Measurements from ENCODE around the gene HNF1A.

The HNF1A gene

DNA sequence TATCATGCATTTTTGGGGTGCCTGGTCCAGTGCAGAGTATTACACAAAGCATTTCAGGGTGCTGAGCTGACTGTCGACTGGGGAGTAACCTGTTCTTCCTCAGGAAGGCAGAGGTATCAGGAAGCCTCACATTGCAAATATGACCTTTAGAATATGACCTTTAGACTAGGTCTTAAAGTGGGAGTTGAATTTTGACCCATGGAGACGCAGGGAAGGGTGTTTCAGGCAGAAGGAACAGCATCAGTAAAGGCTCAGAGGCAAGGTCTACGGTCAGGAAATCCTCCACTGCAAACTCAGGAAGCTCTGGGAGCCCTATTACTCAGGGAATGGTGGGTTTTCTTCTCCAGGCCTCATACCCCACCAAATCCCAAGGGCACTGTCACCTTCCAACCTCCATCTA lies 11.3 kb downstream of the HNF1A start:
- no peak for DNase-seq

DNA sequence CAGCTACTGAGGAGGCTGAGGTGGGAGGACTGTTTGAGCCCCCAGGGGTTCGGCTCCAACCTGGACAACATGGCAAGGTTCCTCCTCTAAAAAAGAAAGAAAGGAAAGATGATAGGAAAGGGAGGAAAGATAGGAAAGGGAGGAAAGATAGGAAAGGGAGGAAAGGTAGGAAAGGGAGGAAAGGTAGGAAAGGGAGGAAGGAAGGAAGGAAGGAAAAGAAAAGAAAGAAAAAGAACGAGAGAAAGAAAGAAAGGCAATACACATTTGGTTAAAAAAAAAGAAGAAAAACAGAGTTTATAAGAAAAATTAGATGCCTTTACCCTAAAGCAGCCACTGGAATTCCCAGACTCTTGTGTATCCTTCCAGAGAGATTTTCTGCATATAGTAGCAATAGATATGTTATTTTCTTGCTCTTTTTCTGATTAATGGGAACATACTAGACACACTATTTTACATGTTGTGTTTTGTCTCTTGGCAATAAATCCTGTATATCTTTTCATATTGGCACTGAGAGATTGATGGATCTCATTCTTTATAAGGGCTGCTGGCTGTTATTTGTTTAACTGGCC lies 12.2 kb downstream of the HNF1A start:
- no peak for DNase-seq

DNA sequence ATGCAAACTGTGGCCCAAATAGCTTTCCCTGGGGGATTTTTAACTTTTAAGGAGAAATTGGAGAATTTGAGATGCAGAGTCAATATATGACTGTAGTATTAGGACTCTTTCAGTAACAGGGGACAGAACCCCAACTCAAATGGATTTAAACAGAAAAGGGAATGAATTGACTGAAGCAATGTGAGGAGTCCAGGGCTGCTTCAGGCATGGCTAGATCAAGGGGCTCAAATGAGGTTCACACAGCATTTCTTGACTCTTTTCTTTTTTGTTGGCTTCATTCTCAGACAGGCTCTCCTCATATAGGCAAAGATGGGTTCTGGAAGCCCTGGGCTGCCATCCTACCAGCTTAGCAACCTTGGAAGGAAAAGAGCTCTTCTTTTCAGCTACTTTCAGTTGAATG lies 13.6 kb downstream of the HNF1A start:
- DNase-seq: no peak

DNA sequence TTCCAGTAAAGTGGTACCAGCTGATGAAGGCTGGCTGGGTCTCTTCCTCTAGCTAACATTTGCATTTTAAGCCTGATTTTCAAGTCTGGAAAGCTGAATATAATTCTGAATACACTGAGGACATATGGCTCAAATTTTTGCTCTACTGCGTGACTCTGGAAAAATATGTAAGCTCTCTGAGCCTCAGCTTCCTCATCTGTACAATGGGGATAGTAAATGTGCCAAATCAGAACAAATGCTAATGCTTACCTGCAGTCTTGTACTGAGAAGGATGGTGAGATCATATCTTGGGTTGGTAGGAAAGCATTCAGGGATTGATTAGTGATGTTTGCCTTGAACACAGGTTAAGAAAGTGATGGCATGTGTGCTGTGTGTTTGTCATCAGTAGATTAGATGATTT lies 14.6 kb downstream of the HNF1A start:
- DNase-seq: no peak

DNA sequence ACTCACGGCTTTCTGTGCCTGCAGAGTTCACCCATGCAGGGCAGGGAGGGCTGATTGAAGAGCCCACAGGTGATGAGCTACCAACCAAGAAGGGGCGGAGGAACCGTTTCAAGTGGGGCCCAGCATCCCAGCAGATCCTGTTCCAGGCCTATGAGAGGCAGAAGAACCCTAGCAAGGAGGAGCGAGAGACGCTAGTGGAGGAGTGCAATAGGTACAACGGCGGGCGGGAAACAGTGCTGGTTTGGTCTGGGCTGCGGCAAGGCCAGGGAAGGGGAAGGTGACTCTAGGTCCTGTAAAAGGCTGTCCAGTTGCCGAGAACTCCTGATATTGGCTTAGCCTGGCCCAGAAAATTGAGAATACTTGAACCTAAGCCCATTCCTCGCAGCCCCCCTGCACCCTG lies 15.2 kb downstream of the HNF1A start:
- DNase-seq: no peak

DNA sequence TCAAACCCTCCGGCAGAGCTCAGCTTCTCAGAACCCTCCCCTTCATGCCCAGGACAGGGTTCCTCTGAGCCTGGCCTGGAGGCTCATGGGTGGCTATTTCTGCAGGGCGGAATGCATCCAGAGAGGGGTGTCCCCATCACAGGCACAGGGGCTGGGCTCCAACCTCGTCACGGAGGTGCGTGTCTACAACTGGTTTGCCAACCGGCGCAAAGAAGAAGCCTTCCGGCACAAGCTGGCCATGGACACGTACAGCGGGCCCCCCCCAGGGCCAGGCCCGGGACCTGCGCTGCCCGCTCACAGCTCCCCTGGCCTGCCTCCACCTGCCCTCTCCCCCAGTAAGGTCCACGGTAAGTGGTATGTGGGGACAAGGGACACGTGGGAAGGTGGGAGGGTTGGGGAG lies 15.7 kb downstream of the HNF1A start:
- no peak for DNase-seq

DNA sequence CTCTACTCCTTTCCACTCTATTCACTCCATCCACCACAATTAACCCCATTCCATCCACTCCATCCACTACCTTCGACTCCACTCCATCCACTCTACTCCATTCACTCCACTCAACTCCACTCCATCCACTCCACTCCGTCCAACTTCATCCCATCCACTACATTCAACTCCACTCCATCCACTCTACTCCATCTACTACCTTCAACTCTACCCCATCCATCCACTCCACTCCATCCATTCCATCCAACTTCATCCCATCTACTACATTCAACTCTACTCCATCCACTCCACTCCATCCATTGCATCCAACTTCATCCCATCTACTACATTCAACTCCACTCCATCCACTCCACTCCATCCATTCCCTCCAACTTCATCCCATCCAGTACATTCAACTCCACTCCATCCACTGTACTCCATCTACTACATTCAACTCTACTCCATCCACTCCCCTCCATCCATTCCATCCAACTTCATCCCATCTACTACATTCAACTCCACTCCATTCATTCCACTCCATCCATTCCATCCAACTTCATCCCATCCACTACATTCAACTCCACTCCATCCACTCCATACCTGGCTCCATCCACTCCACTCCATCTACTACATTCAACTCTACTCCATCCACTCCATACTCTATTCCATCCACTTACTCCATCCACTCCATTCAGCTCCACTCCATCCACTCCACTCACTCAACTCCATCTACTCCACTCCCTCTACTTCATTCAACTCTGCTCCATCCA lies 16.4 kb downstream of the HNF1A start:
- DNase-seq: no peak

DNA sequence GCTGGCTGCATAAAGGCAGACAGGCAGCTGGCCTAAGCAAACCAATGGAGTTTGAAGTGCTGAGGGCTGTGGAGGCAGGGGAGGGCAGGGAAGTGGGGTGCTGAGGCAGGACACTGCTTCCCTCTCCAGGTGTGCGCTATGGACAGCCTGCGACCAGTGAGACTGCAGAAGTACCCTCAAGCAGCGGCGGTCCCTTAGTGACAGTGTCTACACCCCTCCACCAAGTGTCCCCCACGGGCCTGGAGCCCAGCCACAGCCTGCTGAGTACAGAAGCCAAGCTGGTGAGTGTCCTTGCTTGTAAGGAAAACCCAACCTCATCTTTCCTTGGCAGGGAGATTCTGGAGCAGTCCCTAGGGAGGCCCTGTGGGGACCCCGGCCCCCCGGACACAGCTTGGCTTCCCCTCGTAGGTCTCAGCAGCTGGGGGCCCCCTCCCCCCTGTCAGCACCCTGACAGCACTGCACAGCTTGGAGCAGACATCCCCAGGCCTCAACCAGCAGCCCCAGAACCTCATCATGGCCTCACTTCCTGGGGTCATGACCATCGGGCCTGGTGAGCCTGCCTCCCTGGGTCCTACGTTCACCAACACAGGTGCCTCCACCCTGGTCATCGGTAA lies 17.9 kb downstream of the HNF1A start:
- DNase-seq: no peak

DNA sequence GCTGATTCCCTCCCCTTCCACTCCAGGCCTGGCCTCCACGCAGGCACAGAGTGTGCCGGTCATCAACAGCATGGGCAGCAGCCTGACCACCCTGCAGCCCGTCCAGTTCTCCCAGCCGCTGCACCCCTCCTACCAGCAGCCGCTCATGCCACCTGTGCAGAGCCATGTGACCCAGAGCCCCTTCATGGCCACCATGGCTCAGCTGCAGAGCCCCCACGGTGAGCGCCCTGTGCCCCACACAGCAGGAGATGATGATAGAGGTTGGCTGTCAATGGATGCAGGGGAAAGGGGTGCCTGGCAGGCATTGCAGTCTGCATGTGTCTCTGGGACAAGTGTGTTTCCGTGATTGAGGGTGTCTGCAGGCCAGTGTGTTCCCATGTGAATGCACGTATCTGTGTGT lies 19.1 kb downstream of the HNF1A start:
- no peak for DNase-seq

DNA sequence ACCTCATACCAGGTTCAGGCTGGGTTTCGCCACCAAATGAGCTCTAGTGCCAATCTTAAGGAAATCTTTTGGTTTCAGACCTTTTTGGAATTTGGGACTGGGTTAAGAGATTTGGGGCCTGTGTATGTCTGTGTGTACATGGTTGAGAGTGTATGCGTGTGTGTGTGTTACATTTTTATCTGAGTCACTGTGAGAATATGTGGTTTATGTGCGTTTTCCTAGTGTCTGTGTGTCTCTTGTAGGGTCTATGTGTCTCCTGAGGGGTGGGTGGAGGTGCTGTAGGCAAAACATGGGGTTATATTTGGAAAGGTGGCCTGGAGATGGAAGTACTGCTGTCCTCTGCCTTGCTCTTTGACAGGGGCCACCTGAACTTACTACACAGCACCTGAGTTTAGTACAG lies 20.1 kb downstream of the HNF1A start:
- no peak for DNase-seq

DNA sequence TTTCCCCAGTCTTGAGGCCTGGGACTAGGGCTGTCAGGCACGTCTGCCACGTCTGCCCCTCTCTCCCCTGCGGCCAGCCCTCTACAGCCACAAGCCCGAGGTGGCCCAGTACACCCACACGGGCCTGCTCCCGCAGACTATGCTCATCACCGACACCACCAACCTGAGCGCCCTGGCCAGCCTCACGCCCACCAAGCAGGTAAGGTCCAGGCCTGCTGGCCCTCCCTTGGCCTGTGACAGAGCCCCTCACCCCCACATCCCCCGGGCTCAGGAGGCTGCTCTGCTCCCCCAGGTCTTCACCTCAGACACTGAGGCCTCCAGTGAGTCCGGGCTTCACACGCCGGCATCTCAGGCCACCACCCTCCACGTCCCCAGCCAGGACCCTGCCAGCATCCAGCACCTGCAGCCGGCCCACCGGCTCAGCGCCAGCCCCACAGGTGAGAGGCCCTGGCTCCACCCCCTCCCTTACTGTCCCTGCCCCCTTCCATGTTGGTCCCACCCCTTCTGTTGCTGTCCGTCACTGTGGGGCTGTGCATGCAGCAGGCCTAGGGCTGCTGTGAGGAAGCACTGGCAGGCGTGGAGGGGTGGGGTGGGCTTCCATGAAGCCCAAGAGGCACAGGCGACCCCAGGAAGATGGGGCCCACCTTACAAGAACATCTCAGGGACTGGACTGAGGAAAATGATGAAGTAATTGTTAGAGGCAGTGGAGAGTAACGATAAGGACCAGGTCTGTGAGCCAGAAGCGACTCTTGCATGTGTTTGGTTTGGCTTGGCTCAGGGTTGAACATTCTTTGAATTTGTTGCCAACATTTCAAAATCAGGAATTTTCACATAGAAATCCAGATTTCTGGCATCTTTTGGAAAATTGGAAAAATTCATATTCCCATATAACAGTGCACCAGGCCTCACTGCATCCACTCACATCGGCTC lies 21.1 kb downstream of the HNF1A start:
- DNase-seq: no peak

DNA sequence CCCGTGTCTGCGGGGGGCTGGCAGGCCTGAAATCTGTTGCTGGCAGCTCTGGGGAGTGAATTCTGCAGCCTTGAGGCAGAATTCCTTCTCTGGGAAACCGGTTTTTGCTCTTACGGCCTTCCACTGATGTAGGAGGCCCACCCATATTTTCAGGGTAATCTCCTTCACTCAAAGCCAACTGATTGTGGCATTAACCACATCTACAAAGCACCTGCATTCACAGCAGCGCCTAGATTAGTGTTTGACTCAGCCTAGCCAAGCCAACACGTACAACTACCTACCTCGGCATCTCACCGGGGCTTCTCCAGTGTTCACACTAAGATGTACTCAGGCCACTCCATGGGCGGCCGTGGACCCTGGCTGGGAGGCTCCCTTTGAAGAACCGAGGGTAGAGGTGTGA lies 22.2 kb downstream of the HNF1A start:
- DNase-seq: no peak

DNA sequence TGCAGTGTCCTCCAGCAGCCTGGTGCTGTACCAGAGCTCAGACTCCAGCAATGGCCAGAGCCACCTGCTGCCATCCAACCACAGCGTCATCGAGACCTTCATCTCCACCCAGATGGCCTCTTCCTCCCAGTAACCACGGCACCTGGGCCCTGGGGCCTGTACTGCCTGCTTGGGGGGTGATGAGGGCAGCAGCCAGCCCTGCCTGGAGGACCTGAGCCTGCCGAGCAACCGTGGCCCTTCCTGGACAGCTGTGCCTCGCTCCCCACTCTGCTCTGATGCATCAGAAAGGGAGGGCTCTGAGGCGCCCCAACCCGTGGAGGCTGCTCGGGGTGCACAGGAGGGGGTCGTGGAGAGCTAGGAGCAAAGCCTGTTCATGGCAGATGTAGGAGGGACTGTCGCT lies 22.7 kb downstream of the HNF1A start:
- DNase-seq: no peak

DNA sequence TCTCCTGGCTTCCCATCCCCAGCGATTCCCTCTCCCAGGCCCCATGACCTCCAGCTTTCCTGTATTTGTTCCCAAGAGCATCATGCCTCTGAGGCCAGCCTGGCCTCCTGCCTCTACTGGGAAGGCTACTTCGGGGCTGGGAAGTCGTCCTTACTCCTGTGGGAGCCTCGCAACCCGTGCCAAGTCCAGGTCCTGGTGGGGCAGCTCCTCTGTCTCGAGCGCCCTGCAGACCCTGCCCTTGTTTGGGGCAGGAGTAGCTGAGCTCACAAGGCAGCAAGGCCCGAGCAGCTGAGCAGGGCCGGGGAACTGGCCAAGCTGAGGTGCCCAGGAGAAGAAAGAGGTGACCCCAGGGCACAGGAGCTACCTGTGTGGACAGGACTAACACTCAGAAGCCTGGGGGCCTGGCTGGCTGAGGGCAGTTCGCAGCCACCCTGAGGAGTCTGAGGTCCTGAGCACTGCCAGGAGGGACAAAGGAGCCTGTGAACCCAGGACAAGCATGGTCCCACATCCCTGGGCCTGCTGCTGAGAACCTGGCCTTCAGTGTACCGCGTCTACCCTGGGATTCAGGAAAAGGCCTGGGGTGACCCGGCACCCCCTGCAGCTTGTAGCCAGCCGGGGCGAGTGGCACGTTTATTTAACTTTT lies 23.6 kb downstream of the HNF1A start:
- DNase-seq: no peak

DNA sequence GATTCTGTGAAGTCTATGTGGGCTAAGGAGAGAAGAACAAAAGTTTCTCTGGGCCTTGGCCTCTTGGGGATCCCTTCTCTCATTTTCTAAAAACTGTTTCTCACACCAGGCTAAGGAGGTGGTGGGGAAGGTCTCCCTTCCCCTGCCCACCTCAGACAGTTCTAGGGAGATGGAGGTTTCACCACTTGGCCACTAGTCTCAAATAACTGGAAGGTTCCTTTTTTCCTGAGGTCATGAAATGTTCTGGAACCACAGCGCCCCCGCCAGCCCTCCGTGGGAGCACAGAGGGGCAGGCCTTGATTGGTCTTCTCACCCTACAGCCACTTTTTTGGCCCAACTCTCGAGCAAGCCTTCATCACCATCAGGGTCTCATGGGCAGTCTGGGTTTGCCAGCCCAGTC lies 25.3 kb downstream of the HNF1A start:
- no peak for DNase-seq

DNA sequence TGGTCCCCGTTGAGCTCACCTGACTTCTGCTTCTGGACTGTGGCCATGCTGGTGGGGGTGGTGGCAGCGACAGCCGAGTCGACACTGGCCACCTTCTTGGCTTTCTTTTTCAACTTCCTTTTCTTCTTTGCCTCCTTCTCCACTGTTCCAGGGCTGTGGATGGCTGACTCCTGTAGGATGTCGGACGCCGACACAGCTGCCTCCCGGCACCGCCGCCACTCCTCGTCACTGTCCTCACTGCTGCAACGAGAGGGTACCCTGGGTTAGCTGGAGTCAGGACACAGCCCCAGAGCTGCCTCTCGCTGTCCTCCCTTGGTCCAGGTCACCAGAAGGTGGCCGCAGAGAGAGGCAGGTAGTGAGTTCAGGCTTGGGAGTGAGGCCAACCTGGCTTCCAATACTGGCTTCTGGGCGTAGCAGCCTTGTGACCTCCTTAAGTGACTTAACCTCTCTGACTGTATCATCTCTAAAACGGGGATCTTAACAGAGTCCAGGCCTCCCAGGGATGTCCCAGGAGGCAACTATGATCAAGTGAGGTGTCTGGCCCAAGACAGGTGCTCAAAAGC lies 26.0 kb downstream of the HNF1A start:
- DNase-seq: no peak

DNA sequence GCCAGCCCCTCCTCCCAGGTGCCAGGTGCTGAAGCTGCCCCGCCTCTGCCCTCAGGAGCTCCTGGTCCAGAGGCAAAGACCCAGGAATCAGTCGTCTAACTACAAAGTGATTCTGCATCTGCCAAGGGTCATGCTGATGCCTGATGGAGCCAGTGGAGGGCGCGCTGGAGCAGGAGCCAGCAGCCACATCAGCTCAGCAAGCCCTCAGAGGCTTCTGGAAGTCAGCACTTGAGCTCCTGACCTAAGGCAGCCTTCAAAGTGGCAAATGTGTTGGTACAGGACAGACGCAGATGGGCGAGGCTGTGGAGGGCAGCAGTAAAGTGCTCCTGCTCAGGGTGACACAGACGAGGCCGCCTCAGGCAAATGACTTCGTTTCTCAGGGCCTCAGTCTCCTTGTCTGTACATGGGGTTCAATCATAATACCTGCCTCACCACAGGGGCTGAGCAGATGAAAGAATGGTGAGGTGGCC lies 27.0 kb downstream of the HNF1A start:
- no peak for DNase-seq

DNA sequence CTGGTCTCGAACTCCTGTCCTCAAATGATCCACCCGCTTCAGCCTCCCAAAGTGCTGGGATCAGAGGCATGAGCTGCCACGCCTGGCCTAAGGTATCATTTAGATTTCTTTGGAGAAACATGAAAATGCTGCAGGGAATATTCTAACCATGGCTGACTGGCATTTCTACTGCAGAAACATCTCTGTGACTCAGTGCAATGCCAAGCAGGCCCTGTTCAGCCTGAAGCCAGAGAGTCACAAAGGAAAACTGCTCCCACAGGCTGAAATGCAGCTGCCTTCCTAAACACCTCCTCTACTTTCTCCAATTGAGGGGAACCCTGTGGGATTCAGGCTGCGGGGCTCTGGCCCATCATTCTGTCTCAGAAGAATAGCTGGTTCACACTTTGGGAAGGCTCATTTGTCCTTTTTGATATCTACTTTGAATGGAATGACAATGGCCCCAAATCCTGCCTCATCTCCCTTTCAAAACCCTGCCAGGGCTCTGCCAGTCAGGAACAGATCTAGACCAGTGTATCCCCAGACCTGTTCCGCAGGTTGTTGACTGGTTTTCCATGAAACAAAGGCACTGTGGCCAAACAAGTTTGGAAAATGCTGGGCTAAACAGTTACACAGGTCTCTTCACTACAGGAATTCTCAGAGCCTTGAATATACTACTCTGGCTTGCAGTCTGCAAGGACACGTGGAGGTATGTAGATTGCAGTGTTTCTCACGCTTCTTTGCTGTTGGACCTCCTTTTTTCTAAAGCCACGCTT lies 30.2 kb downstream of the HNF1A start:
- DNase-seq: no peak

DNA sequence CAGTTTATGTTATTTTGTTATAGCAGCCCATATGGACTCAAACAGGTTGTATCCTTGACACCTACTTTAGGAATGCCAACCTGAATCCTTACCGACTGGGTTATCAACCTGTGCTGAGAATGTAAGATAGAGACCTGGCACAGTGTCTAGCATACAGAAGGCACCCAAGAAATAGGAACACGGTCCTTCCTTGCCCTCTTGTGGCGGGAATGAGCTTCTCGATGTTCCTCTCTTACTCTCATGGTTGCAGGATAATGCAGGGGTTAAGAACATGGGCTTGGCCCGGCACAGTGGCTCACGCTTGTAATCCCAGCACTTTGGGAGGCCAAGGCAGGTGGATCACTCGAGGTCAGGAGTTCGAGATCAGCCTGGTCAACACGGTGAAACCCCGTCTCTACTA lies 31.4 kb downstream of the HNF1A start:
- DNase-seq: no peak

DNA sequence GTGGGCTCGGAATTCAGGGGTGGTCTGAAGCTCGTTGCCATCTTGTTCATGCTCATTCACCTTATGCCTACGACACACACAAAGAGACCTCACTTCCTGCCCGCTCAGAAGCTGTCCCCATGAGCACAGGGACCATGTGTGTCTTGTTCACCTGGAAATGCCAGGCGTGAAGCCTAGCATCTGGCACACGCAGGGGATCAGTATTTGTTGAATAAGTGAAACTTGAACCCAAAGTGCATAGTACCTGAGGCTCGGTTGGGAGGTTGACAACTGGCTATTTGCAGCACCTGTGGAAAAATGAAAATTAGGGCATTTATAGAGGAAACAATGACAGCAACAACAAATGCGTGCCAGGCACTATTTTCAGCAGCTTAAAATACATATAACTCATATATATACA lies 32.5 kb downstream of the HNF1A start:
- DNase-seq: no peak

DNA sequence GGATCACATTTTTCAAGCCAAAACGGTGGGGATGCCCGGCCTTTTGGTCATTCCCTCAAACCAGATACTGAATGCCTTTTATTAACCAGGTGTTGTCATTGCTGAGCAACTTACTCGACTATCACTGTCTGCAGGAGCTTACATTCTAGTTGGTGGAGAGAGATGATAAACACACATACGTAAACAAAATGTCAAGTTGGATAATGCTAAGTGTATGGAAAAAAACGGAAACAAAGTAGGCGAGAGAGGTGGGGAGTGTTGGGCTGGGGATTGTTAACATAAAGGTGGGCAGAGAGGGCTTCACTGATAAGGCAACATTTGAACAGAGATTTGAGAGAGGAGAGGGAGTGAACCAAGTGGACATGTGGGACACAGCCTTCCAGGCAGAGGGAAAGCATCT lies 33.5 kb downstream of the HNF1A start:
- DNase-seq: no peak

DNA sequence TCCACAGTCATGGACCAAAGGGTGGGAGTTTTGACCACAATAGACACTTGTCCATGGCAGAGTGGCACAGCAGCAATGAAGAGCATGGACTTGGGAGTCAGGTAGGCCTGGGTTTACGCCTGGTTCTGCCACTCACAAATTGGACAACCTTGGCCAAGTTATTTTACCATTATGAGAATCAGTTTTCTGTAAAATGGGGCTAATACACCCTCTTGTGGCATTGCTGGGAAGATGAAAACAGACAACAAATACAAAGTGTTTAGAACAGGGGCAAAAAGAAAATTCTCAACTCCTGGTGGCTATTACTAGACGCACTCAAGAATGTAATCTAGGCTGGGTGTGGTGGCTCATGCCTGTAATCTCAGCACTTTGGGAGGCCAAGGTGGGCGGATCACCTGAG lies 35.4 kb downstream of the HNF1A start:
- no peak for DNase-seq

All from T1000 (cell line).